ENCODE data around the gene BRAF.

DNA sequence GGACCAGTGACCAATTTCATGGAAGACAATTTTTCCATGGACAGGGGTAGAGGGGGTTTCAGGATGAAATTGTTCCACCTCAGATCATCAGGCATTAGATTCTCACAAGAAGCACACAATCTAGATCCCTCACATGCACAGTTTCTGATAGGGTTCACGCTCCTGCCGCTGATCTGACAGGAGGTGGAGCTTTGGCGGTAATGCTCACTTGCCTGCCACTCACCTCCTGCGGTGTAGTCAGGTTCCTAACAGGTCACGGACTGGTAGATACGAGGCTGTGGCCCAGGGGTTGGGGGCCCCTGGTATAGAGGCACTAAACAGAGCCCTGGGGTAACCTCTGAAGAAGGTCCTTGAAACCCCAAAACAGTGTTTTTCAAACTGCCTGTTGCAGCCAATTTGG lies 6.5 kb downstream of the BRAF start:
- TF ChIP-seq, protein P1, sequence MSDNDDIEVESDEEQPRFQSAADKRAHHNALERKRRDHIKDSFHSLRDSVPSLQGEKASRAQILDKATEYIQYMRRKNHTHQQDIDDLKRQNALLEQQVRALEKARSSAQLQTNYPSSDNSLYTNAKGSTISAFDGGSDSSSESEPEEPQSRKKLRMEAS (IDR thresholded peaks at IDR 0.05; ENCODE audit: insufficient read depth, insufficient read length): no peak
- TF ChIP-seq POLR2AphosphoS5 (IDR thresholded peaks at IDR 0.05; ENCODE audit: insufficient read depth, low read depth, low read length): no peak
- TF ChIP-seq, protein P2, sequence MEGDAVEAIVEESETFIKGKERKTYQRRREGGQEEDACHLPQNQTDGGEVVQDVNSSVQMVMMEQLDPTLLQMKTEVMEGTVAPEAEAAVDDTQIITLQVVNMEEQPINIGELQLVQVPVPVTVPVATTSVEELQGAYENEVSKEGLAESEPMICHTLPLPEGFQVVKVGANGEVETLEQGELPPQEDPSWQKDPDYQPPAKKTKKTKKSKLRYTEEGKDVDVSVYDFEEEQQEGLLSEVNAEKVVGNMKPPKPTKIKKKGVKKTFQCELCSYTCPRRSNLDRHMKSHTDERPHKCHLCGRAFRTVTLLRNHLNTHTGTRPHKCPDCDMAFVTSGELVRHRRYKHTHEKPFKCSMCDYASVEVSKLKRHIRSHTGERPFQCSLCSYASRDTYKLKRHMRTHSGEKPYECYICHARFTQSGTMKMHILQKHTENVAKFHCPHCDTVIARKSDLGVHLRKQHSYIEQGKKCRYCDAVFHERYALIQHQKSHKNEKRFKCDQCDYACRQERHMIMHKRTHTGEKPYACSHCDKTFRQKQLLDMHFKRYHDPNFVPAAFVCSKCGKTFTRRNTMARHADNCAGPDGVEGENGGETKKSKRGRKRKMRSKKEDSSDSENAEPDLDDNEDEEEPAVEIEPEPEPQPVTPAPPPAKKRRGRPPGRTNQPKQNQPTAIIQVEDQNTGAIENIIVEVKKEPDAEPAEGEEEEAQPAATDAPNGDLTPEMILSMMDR (IDR thresholded peaks at IDR 0.05; ENCODE audit: extremely low read depth in 1 of 2, insufficient read depth in 1 of 2, low read depth in 1 of 2, low read length in 2 of 2): no peak

All from endothelial cell of umbilical vein (primary cell).